A549 (cell line): ENCODE measurements around the gene CAP2. TPM values are rescaled to one million over a fixed set of nuclear protein-coding genes. Genes with fewer than 3 reads are reported as not detected.

Experiments used
- ATAC-seq, 2 experiments: fragments of 200-7000 bp in 1 of 2; fragments of >200 bp in 1 of 2; cut with Nextera tagmentation in 1 of 2; cut with Tn5 transposase in 1 of 2; 3 replicates each; pipeline versions ENCODE4 v1.8.0 to v1.9.1; 2018 to 2020; ENCODE audit warnings: mild to moderate bottlenecking in 1 of 2, moderate library complexity in 1 of 2
- CTCF ChIA-PET: fragments of 300-600 bp; sonication (Branson Sonifier 250); formaldehyde crosslinking; extraction: SDS; loops from one replicate; lab custom pipeline; 2021; ENCODE audit warnings: antibody characterized with exemption, inconsistent platforms; lab: Yijun Ruan, JAX
- POLR2A ChIA-PET: fragments of 350-600 bp; formaldehyde crosslinking; extraction: SDS; loops from one replicate; lab custom pipeline; 2021; ENCODE audit warnings: antibody characterized with exemption, inconsistent platforms; lab: Yijun Ruan, JAX
- DNase-seq, 2 experiments: peaks; one replicate each; pipeline versions ENCODE4 v3.0.0 to v3.0.0-alpha.2; 2011 to 2016; ENCODE audit warnings: low read depth in 1 of 2, low spot score in 1 of 2
- FAIRE-seq: peaks from 2 replicates; lab custom pipeline; 2011; peaks lifted over from hg19 to GRCh38; lab: Jason Lieb, UNC
- H3K27ac ChIP-seq, 2 experiments: fragments of >200 bp; sonication (Bioruptor Twin); formaldehyde crosslinking; 3 replicates each; pipeline ENCODE4 v1.5.1; 2016 to 2017
- H3K4me1 ChIP-seq: fragments of >200 bp; sonication (Bioruptor Twin); formaldehyde crosslinking; 3 replicates; pipeline ENCODE4 v1.6.1; 2016
- H3K4me2 ChIP-seq: fragments of >200 bp; sonication (Bioruptor Twin); formaldehyde crosslinking; 3 replicates; pipeline ENCODE4 v1.6.1; 2016
- H3K4me3 ChIP-seq: fragments of >200 bp; sonication (Bioruptor Twin); formaldehyde crosslinking; 3 replicates; pipeline ENCODE4 v1.5.1; 2016
- H3K9me3 ChIP-seq: fragments of >200 bp; sonication (Bioruptor Twin); formaldehyde crosslinking; 3 replicates; pipeline ENCODE4 v1.6.1; 2016
- BHLHE40 ChIP-seq: IDR thresholded peaks from 2 replicates; pipeline ENCODE4 v1.6.1; 2012; ENCODE audit warnings: low read depth, low read length, inconsistent platforms
- CBX2 ChIP-seq: fragments of 200-600 bp; sonication (generic); IDR thresholded peaks from 2 replicates; pipeline ENCODE4 v1.6.1; 2016; ENCODE audit warnings: low read depth, mild to moderate bottlenecking, borderline replicate concordance
- CBX8 ChIP-seq: fragments of 200-600 bp; sonication (generic); IDR thresholded peaks from 2 replicates; pipeline ENCODE4 v1.6.1; 2016
- CEBPB ChIP-seq, 2 experiments: fragments of >200 bp in 1 of 2; sonication (Bioruptor Twin) in 1 of 2; formaldehyde crosslinking in 1 of 2; IDR thresholded peaks; 2 replicates each; pipeline ENCODE4 v1.6.1; 2012 to 2016
- EHMT2 ChIP-seq: fragments of 200-600 bp; sonication (generic); IDR thresholded peaks from 2 replicates; pipeline ENCODE4 v1.6.1; 2016; ENCODE audit warnings: antibody characterized with exemption, low read depth, mild to moderate bottlenecking, moderate library complexity
- EP300 ChIP-seq, 2 experiments: fragments of >200 bp; sonication (Bioruptor Twin); formaldehyde crosslinking; IDR thresholded peaks; 2 replicates in 1 of 2; 3 replicates in 1 of 2; pipeline ENCODE4 v1.6.1; 2016 to 2017
- FOSB ChIP-seq: fragments of 250-450 bp; sonication (Bioruptor Pico); IDR thresholded peaks from 2 replicates; pipeline ENCODE4 v1.5.0; 2020; ENCODE audit warnings: mild to moderate bottlenecking, moderate library complexity
- FOSL2 ChIP-seq, 2 experiments: fragments of 450-650 bp in 1 of 2; fragments of >200 bp in 1 of 2; sonication (Bioruptor Twin) in 1 of 2; formaldehyde crosslinking; IDR thresholded peaks; 2 replicates each; pipeline versions ENCODE4 v1.5.0 to v1.6.1; 2016 to 2020; ENCODE audit warnings: mild to moderate bottlenecking in 1 of 2, moderate library complexity in 1 of 2
- GATA3 ChIP-seq: IDR thresholded peaks from 2 replicates; pipeline ENCODE4 v1.6.1; 2012; ENCODE audit warnings: borderline replicate concordance
- HOXB5 ChIP-seq: fragments of 250-450 bp; sonication (Bioruptor Pico); IDR thresholded peaks from 2 replicates; pipeline ENCODE4 v1.5.0; 2020; ENCODE audit warnings: mild to moderate bottlenecking, moderate library complexity
- JUN ChIP-seq, 2 experiments: fragments of >200 bp; sonication (Bioruptor Twin); formaldehyde crosslinking; IDR thresholded peaks; 2 replicates in 1 of 2; 3 replicates in 1 of 2; pipeline ENCODE4 v1.6.1; 2016 to 2017
- KDM1A ChIP-seq: fragments of 200-600 bp; sonication (generic); IDR thresholded peaks from 2 replicates; pipeline ENCODE4 v1.6.1; 2016; ENCODE audit warnings: low read depth, mild to moderate bottlenecking
- KDM5A ChIP-seq: fragments of 200-600 bp; sonication (generic); IDR thresholded peaks from 2 replicates; pipeline ENCODE4 v1.6.1; 2016; ENCODE audit warnings: antibody characterized with exemption, mild to moderate bottlenecking
- MYC ChIP-seq: IDR thresholded peaks from 2 replicates; pipeline ENCODE4 v1.6.1; 2012; ENCODE audit warnings: mild to moderate bottlenecking, inconsistent platforms, low read length, improper control_type of control experiment, borderline replicate concordance
- NFE2L2 ChIP-seq: fragments of 150-350 bp; conservative IDR thresholded peaks from 2 replicates; pipeline ENCODE4 v1.6.1; 2014; ENCODE audit warnings: low read length
- NR3C1 ChIP-seq: fragments of >200 bp; sonication (Bioruptor Twin); formaldehyde crosslinking; IDR thresholded peaks from 3 replicates; pipeline ENCODE4 v1.6.1; 2017
- RAD21 ChIP-seq, 2 experiments: fragments of >200 bp in 1 of 2; sonication (Bioruptor Twin) in 1 of 2; formaldehyde crosslinking in 1 of 2; IDR thresholded peaks in 1 of 2; conservative IDR thresholded peaks in 1 of 2; 2 replicates in 1 of 2; 3 replicates in 1 of 2; pipeline ENCODE4 v1.6.1; 2012 to 2018; ENCODE audit warnings: inconsistent platforms in 1 of 2
- RCOR1 ChIP-seq: fragments of 150-350 bp; IDR thresholded peaks from 2 replicates; pipeline ENCODE4 v1.6.1; 2014; ENCODE audit warnings: antibody characterized with exemption, low read length, low read depth
- RFX5 ChIP-seq: fragments of 450-650 bp; IDR thresholded peaks from 2 replicates; pipeline ENCODE4 v1.7.1; 2014; ENCODE audit warnings: antibody characterized with exemption, mild to moderate bottlenecking, moderate library complexity
- SREBF2 ChIP-seq: fragments of 450-650 bp; IDR thresholded peaks from 2 replicates; pipeline ENCODE4 v1.6.1; 2014; ENCODE audit warnings: mild to moderate bottlenecking, moderate library complexity
- ZFP36 ChIP-seq: fragments of 450-650 bp; IDR thresholded peaks from 2 replicates; pipeline ENCODE4 v1.6.1; 2014; ENCODE audit warnings: borderline replicate concordance; ENCODE audit not compliant: partially characterized antibody
- WGBS: methylation state at CpG from one replicate; pipeline ENCODE4 v1.1.6; 2017; ENCODE audit errors: missing lambda C conversion rate; 5-methylcytosine and 5-hydroxymethylcytosine counted together
- polyA plus RNA-seq, 4 experiments: library from polyadenylated mRNA; depleted of rRNA in 3 of 4; stranded (reverse); fragments of >200 nt; fragmentation: RNase III in 1 of 4; extraction: RNeasy Plus Mini Kit Qiagen cat#74134 plus additional on column Dnase treatment in 1 of 4; gene quantifications; 2 replicates in 3 of 4; 3 replicates in 1 of 4; pipeline ENCODE4 v1.2.3, GENCODE V29; 2011 to 2017
- TF ChIP-seq, protein P1 (sequence below): fragments of >200 bp; sonication (Bioruptor Twin); formaldehyde crosslinking; IDR thresholded peaks from 3 replicates; pipeline ENCODE4 v1.6.1; 2016
- TF ChIP-seq, protein P2 (sequence below): fragments of >200 bp; sonication (Bioruptor Twin); formaldehyde crosslinking; IDR thresholded peaks from 3 replicates; pipeline ENCODE4 v1.5.1; 2016
- TF ChIP-seq, protein P3 (sequence below): fragments of >200 bp; sonication (Bioruptor Twin); formaldehyde crosslinking; IDR thresholded peaks from 2 replicates; pipeline ENCODE4 v1.6.1; 2016

Gene CAP2
- polyA plus RNA-seq, 2 of the 4 experiments (the other 2 are of a cell fraction) = 27.2 to 43.3 TPM

DNA sequence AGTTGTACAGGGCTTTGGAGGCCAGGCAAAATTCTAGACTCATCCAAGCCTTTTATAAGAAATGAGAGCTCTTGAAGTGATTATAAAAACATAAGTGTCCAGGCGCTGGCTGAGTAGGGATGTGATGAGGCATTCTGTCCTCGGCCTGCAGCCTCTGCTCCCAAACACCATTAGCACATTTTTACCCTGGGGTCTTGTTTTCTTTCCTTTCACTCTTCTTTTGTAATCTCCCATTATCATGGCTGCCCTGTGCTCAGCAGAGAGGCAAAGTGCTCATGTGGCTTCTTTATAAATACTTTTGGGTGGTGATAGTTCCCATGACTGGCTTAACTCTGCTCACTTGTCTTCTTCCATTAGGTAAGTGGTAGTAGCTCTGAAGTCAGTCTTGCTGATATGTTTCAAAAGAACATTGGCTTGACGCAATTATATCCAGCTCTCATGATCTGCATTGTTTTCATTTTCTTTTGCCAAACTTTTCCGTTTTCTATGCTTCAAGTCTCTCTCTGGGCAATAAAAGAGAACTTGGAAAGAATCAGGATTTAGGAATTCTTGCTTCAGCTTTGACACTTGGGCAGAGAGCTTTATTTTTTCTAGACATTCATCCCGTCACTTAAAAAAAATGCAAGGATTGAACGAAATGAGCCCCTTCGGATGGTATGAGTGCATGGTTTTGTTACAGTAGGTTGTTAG, 61.1 kb downstream of the CAP2 start:
- ChIA-PET POLR2A (no interaction called here), CTCF (interaction anchor here (0.7 kb wide), 2 partner anchors 34 to 89 kb away, joined by 3 read pairs; no protein-coding TSS in a partner anchor)
- FAIRE-seq (no peak), ATAC-seq (no peak), DNase-seq (no peak)
- Histone ChIP-seq H3K4me1 (0 out of 3 replicates have a peak, but pooled peaks cover 4% of the 10 kb centered on the region), H3K4me2 (no peak overlapping the region), H3K9me3 (no peaks in the 10 kb centered on the region), H3K4me3 (no peak overlapping the region), H3K27ac (no peak overlapping the region)
- 94% methylated on average over 7 of the region's 7 CpGs for WGBS
- TF ChIP-seq RFX5 (no peak), RCOR1 (no peak), CBX2 (no peak), CBX8 (no peak), EHMT2 (no peak), JUN (IDR thresholded peaks at IDR 0.05) (no peak), MYC (no peak), GATA3 (no peak), BHLHE40 (no peak)
- TF ChIP-seq, protein P1, sequence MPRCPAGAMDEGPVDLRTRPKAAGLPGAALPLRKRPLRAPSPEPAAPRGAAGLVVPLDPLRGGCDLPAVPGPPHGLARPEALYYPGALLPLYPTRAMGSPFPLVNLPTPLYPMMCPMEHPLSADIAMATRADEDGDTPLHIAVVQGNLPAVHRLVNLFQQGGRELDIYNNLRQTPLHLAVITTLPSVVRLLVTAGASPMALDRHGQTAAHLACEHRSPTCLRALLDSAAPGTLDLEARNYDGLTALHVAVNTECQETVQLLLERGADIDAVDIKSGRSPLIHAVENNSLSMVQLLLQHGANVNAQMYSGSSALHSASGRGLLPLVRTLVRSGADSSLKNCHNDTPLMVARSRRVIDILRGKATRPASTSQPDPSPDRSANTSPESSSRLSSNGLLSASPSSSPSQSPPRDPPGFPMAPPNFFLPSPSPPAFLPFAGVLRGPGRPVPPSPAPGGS = no peak
- TF ChIP-seq, protein P2, sequence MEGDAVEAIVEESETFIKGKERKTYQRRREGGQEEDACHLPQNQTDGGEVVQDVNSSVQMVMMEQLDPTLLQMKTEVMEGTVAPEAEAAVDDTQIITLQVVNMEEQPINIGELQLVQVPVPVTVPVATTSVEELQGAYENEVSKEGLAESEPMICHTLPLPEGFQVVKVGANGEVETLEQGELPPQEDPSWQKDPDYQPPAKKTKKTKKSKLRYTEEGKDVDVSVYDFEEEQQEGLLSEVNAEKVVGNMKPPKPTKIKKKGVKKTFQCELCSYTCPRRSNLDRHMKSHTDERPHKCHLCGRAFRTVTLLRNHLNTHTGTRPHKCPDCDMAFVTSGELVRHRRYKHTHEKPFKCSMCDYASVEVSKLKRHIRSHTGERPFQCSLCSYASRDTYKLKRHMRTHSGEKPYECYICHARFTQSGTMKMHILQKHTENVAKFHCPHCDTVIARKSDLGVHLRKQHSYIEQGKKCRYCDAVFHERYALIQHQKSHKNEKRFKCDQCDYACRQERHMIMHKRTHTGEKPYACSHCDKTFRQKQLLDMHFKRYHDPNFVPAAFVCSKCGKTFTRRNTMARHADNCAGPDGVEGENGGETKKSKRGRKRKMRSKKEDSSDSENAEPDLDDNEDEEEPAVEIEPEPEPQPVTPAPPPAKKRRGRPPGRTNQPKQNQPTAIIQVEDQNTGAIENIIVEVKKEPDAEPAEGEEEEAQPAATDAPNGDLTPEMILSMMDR = no peak

DNA sequence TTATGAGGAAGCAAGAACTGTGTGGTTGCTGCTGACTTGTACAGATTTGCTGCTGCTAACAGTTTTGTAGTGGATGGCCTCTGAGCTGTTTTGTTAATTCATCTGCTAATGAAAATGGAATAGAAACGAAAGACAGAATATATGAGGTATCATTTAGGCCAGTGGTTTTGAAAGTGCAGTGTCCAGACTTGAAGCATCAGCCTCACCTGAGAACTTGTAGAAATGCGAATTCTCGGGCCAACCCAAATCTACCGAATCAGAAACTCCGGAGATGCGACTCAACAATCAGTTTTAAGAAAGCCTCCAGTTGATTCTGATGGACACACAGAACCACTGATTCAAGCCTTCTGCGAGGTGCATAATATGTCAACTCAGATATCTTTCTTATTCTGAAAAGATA, 62.5 kb downstream of the CAP2 start:
- no peak for FAIRE-seq
- Histone ChIP-seq H3K4me3 (no peak overlapping the region), H3K27ac (no peak overlapping the region)
- TF ChIP-seq KDM1A (no peak), FOSB (CRISPR knock-in tag) (no peak), RAD21 (conservative IDR thresholded peaks at IDR 0.05 in 1 of 2, IDR thresholded peaks at IDR 0.05 in 1 of 2) (no peak), EP300 (IDR thresholded peaks at IDR 0.05) (no peak)
- TF ChIP-seq, protein P3, sequence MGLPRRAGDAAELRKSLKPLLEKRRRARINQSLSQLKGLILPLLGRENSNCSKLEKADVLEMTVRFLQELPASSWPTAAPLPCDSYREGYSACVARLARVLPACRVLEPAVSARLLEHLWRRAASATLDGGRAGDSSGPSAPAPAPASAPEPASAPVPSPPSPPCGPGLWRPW = no peak
- TF ChIP-seq, all 56 proteins: peak for 0
- Histone ChIP-seq H3K4me2 (no peak overlapping the region), H3K4me1 (0 out of 3 replicates have a peak, but pooled peaks cover 4% of the 10 kb centered on the region), H3K9me3 (no peaks in the 10 kb centered on the region)
- WGBS = 97% methylated on average over 7 of the region's 7 CpGs
- DNase-seq (no peak), ATAC-seq (no peak)
- CTCF ChIA-PET = no interaction called here
- POLR2A ChIA-PET = no interaction called here

DNA sequence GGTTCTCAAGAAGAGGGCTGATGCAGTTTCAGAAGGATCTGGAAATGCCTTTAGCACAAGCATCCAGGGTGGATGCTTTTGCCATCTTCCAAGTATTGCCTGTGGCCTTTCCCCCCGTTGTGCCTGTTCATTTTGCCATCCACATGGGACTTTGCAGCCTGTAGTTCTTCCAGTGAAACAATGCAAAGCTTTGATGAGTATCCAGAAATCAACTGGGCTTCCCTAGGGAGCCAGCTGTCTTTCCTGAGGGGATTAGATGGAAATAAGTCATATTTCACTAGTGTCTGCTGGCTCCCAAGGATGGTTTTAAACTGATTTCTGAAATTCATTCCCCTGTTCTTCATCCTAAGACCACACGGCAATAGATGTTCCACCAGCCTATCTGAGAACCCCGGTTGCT, 63.3 kb downstream of the CAP2 start:
- no peaks in the 10 kb centered on the region for H3K9me3 ChIP-seq
- DNase-seq = no peak
- 92% methylated on average over 3 of the region's 3 CpGs for WGBS
- FAIRE-seq = no peak
- ATAC-seq = no peak
- H3K4me1 ChIP-seq = 0 out of 3 replicates have a peak, but pooled peaks cover 4% of the 10 kb centered on the region
- ChIA-PET CTCF (no interaction called here), POLR2A (no interaction called here)
- H3K27ac ChIP-seq = no peak overlapping the region
- no peak overlapping the region for H3K4me2 ChIP-seq
- no peak overlapping the region for H3K4me3 ChIP-seq
- TF ChIP-seq FOSL2 (IDR thresholded peaks at IDR 0.05) (no peak), FOSL2 (CRISPR knock-in tag; IDR thresholded peaks at IDR 0.05) (no peak), NR3C1 (no peak), NFE2L2 (no peak), SREBF2 (no peak), HOXB5 (CRISPR knock-in tag) (no peak), ZFP36 (no peak), CEBPB (IDR thresholded peaks at IDR 0.05) (no peak), JUN (IDR thresholded peaks at IDR 0.05) (no peak), KDM5A (no peak)
- TF ChIP-seq, protein P1 = no peak
- TF ChIP-seq, all 56 proteins: peak for 0
